GM19035 (cell line): ENCODE data around the gene RPL31.

ENCODE experiments used
- ATAC-seq: cut with Tn5 transposase; IDR thresholded peaks from one replicate; pipeline ENCODE4 v1.9.1; 2021; ENCODE audit not compliant: unreplicated experiment

RPL31 gene

GRCh38 chr2:100974712-100975520, 27.2 kb upstream of the RPL31 start:
- no peak for ATAC-seq

DNA sequence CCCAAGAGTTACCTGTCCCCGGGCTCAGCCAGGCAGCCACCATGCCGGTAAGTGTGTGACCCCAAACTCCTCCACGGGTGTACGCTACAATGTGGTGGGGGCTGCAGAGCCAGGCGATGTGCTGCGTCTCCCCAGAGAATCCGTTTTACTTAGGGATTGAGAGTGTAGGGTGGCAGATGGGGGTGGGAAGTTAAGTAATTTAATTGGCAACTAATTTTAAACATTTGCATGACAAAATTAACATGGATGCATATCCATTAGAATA, 26.6 kb upstream of the RPL31 start:
- no peak for ATAC-seq

GRCh38 chr2:100976061-100976460, 26.0 kb upstream of the RPL31 start:
- ATAC-seq: no peak

GRCh38 chr2:100976645-100977391, 25.3 kb upstream of the RPL31 start:
- peak; percentile 75 for ATAC-seq

DNA sequence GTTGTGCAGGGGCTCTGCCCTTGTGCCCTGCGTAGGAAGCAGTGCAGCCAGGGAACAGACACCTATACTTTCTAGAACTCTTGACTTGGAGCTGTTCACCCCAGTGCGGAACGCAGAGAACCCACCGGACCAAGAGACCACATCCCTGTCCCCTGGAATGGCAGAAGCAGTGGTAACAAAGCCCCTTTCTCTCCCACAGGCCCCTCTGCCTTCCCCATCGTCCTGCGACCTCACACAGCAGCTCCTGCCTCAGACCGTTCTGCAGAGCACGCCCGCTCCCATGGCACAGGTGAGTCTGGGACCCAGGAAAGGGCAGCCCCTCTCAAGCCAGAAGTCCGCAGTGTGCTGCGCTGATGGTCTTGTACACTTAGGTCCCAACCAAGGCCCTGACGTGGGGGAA, 24.6 kb upstream of the RPL31 start:
- ATAC-seq: no peak

GRCh38 chr2:100978582-100979191, 23.4 kb upstream of the RPL31 start:
- no peak for ATAC-seq

DNA sequence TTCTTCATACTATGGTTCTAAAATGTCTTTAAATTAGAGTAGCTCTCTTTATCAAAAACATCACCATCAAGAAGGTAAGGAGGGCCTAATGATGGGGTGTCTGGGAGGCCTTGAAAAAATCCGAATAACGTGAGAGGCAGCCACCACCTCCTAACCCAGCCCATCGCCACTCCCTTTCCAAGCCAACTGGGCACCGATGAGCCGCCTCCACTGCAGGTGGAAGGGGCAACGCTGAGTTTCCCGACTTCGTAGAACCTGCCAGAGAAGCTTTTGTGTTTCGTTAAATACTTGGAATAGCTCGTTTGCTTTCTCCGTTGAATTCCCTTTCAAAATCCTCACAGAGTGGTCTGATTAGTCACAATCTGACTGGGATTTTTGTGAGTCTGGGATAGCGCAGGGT, 22.0 kb upstream of the RPL31 start:
- no peak for ATAC-seq

GRCh38 chr2:100981011-100981410, 21.1 kb upstream of the RPL31 start:
- ATAC-seq: no peak

DNA sequence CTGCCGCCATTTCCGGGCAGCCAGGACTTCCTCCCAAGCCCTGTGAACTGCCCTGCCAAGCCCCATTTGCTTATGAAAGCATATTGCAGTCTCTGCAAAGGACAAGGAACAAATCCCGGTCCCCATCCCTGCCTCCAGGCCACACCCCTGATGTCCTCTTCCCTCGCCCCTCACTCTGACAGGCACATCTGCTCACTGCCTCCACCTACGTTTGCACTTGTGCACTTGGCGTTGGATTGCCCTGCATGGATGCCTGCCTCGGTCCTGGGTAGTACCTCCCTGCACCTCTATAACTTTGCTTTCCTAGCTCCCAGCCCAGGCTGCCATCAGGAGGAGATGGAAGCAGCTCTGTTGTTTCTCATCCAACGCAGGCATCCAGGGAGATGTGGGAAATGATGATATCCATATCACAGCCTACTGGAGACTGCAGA, 19.6 kb upstream of the RPL31 start:
- no peak for ATAC-seq

- no peak for ATAC-seq
These were observed 18.9 kb upstream of the RPL31 start for GRCh38 chr2:100983201-100983600.

DNA sequence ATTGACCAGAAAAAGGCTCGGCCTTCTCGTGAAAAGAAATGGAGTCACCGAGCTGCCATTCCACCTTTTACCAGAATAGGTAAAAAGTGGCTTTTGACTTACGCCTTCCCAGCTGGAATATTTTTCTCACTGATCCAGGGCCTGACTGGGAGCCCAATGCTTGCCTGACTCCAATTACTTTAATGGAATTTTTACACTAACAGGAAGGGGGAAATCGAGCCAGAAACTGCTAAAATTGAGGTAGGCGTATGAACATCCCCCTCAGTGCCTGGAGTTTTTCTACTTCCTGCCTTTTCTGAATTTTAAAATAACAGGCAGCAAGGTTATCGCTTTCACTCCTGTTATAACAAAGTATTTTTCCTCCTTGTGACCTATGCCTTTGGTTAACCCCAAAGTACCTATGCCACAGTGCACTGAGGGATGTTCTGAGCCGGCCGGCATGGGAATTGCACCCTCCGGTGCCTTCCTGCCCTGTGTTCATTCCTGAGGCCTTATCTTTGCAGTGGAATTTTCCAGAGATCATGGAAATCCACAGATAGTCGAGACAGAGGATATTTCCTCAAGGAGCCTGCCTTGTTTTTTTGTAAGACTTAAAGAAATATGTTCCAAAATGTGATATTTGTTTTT, 18.3 kb upstream of the RPL31 start:
- no peak for ATAC-seq

GRCh38 chr2:100984892-100985307, 17.2 kb upstream of the RPL31 start:
- no peak for ATAC-seq

DNA sequence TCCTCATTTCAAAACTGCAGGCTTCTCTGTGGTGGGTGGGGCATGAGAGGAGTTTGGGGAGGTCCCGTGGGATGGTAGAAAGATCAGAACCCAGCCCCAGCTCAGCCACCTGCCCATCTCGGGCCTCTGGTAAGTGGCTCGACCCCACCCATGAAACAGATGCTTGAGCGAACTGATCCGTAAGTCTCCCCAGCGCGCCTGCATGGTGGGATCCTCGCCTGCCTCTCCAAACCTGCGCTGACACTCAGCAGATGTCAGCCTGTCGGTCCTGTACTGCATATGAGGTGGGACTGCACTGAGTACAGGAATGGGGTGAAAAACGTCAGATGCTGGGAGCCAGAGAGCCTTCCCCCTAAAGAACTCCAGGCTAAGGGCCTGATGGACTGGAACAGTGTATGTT, 15.9 kb upstream of the RPL31 start:
- no peak for ATAC-seq

GRCh38 chr2:100987536-100987935, 14.6 kb upstream of the RPL31 start:
- no peak for ATAC-seq

DNA sequence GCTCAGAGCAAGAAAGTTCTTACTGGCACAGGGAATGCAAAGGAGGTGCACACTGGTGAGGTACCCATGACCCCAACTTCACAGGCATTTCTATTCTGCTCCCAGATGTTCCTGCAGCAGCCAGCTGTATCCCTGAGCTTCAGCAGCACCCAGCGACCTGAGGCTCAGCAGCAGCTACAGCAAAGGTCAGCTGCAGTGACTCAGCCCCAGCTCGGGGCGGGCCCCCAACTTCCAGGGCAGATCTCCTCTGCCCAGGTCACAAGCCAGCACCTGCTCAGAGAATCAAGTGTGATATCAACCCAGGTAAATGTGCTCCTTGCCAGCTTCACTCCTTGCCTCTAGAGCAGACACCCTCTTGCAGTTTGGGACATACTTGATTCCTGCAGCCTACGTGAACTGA, 14.1 kb upstream of the RPL31 start:
- no peak for ATAC-seq

GRCh38 chr2:100988630-100989417, 13.3 kb upstream of the RPL31 start:
- ATAC-seq: no peak

DNA sequence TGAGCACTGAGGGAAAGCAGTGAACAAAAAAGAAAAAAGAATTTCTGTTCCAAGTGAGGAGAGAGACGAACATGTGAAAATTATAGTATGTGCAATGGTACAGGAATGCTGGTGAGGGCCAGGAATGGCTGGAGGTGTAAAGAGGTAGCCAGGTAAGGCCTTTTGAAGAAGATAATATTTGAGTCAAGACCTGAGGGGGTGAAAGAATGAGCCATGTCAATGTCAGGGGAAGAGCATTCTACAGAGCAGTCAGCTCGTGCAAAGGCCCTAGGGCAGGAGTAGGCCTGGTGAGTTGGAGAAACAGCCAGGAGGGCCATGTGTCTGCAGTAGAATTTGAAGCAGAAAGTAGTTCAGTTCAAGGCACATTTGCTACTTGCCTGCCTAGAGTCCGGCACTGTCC, 12.4 kb upstream of the RPL31 start:
- no peak for ATAC-seq

DNA sequence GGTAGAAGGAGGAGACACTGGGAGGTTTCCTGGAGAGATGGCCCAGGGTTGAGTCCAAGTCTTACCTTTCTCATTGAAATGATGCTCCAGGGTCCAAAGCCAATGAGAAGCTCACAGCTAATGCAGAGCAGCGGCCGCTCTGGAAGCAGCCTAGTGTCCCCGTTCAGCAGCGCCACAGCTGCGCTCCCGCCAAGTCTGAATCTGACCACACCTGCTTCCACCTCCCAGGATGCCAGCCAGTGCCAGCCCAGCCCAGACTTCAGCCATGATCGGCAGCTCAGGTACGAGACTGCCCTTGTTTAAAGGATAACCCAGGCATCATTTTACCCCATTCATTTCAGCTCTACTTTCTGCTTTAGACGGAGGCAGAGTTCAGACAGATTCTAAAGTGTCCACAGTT, 11.9 kb upstream of the RPL31 start:
- ATAC-seq: no peak

DNA sequence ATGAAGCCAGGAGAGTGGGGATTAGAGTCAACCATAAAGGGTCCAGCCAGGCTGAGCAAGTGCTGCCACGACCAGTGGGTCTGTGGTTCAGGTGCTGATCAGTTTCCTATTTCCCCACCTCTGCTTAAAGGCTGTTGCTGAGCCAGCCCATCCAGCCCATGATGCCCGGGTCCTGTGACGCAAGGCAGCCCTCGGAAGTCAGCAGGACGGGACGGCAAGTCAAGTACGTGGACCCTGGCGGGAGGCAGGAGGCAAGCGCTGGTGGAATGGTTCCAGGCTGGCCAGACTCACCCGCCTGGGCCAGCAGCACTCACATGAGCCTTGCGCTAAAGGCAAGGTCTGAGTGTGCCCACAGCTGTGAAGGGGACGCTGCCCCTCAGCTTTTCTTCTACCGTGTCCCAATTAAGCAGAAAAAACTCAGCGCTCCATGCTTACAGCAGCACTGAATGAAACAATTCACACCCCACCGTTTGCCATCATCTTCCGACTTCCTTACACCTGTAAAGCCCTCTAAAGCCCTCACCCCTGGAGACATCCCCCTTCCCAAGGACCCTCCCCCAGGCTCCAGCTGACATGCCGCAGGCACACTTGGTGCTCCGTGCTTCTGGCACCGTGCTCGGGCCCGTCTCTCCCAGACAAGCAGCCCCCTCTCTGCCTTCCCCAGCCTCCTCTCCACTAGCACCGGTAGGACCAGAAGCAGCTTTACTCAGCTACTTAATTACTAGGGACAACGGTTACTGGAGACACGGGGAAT, 11.3 kb upstream of the RPL31 start:
- ATAC-seq: no peak

DNA sequence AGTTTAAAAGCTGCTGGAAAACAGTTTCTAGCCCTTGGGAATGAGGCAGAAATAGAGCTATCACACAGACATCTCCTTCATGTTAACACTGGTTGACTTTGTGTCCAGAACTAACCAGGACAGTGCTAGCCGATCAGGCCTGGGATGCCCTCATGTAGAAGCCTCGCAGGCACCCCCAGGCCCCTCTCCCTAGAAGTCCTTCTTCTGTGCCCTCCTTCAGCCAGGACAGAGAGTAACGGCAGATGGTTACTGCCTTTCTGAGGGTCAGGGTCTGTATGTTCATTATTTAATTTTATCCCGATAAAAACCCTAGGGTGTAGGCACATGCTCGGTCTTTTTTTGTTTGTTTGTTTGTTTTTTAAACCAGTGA, 10.7 kb upstream of the RPL31 start:
- ATAC-seq: no peak
